ENCODE measurements around the gene ANO7.

ANO7 gene

GRCh38 chr2:241157841-241158545, 30.5 kb upstream of the ANO7 start:
- Histone ChIP-seq H3K9ac (ENCODE audit: low read depth, low read length) (no peak overlapping the region), H3K4me1 (ENCODE audit: insufficient read depth, low read length) (no peaks in the 10 kb centered on the region), H2AFZ (ENCODE audit: low read depth, low read length) (no peak overlapping the region), H3K79me2 (ENCODE audit: insufficient read depth, low read length) (peaks cover 7% of the 10 kb centered on the region), H3K27ac (ENCODE audit: low read length) (no peak overlapping the region), H4K20me1 (ENCODE audit: insufficient read depth, low read length) (peaks cover 9% of the 10 kb centered on the region; the same call in 1 of the 2 replicates), H3K4me2 (ENCODE audit: insufficient read depth, low read length) (no peak overlapping the region), H3K36me3 (ENCODE audit: insufficient read depth, low read length) (peaks cover 70% of the 10 kb centered on the region), H3K9me3 (ENCODE audit: insufficient read depth, low read length, severe bottlenecking) (no peaks in the 10 kb centered on the region), H3K27me3 (ENCODE audit: insufficient read depth, low read length, poor library complexity) (no peaks in the 10 kb centered on the region), H3K4me3 (ENCODE audit: low read depth in 1 of 2, low read length in 2 of 2) (no peak overlapping the region)
- ATAC-seq (ENCODE audit: insufficient read depth, low read depth), result no peak
- TF ChIP-seq EZH2 (IDR thresholded peaks at IDR 0.05; ENCODE audit: borderline replicate concordance, low read depth, low read length, severe bottlenecking) (no peak), CTCF (IDR thresholded peaks at IDR 0.05; ENCODE audit: borderline replicate concordance, extremely low read depth, low read length, poor library complexity, severe bottlenecking) (no peak)
- no peak for DNase-seq

- Histone ChIP-seq H3K4me1 (ENCODE audit: insufficient read depth, low read length) (no peaks in the 10 kb centered on the region), H3K9me3 (ENCODE audit: insufficient read depth, low read length, severe bottlenecking) (no peaks in the 10 kb centered on the region), H3K4me2 (ENCODE audit: insufficient read depth, low read length) (no peak overlapping the region), H3K9ac (ENCODE audit: low read depth, low read length) (no peak overlapping the region), H3K27ac (ENCODE audit: low read length) (no peak overlapping the region), H3K4me3 (ENCODE audit: low read depth in 1 of 2, low read length in 2 of 2) (no peak overlapping the region), H4K20me1 (ENCODE audit: insufficient read depth, low read length) (peaks cover 4% of the 10 kb centered on the region; the same call in 1 of the 2 replicates), H3K27me3 (ENCODE audit: insufficient read depth, low read length, poor library complexity) (no peaks in the 10 kb centered on the region), H2AFZ (ENCODE audit: low read depth, low read length) (no peak overlapping the region), H3K79me2 (ENCODE audit: insufficient read depth, low read length) (0 out of 2 replicates have a peak, but pooled peaks cover 2% of the 10 kb centered on the region), H3K36me3 (ENCODE audit: insufficient read depth, low read length) (peaks cover 70% of the 10 kb centered on the region)
- TF ChIP-seq EZH2 (IDR thresholded peaks at IDR 0.05; ENCODE audit: borderline replicate concordance, low read depth, low read length, severe bottlenecking) (no peak), CTCF (IDR thresholded peaks at IDR 0.05; ENCODE audit: borderline replicate concordance, extremely low read depth, low read length, poor library complexity, severe bottlenecking) (no peak)
- no peak for DNase-seq
- no peak for ATAC-seq (ENCODE audit: insufficient read depth, low read depth)
These were observed 30.0 kb upstream of the ANO7 start for GRCh38 chr2:241158546-241158900.

- peaks cover 4% of the 10 kb centered on the region; the same call in 1 of the 2 replicates for H4K20me1 ChIP-seq (ENCODE audit: insufficient read depth, low read length)
- H3K4me2 ChIP-seq (ENCODE audit: insufficient read depth, low read length), result no peak overlapping the region
- no peaks in the 10 kb centered on the region for H3K79me2 ChIP-seq (ENCODE audit: insufficient read depth, low read length)
- no peak overlapping the region for H3K4me3 ChIP-seq (ENCODE audit: low read depth in 1 of 2, low read length in 2 of 2)
- H3K9me3 ChIP-seq (ENCODE audit: insufficient read depth, low read length, severe bottlenecking), result no peaks in the 10 kb centered on the region
- no peak overlapping the region for H3K9ac ChIP-seq (ENCODE audit: low read depth, low read length)
- H3K36me3 ChIP-seq (ENCODE audit: insufficient read depth, low read length), result peaks cover 74% of the 10 kb centered on the region
- TF ChIP-seq CTCF (IDR thresholded peaks at IDR 0.05; ENCODE audit: borderline replicate concordance, extremely low read depth, low read length, poor library complexity, severe bottlenecking) (no peak), EZH2 (IDR thresholded peaks at IDR 0.05; ENCODE audit: borderline replicate concordance, low read depth, low read length, severe bottlenecking) (no peak)
- H3K4me1 ChIP-seq (ENCODE audit: insufficient read depth, low read length), result no peaks in the 10 kb centered on the region
- DNase-seq (no peak), ATAC-seq (ENCODE audit: insufficient read depth, low read depth) (no peak)
- no peaks in the 10 kb centered on the region for H3K27me3 ChIP-seq (ENCODE audit: insufficient read depth, low read length, poor library complexity)
- no peak overlapping the region for H2AFZ ChIP-seq (ENCODE audit: low read depth, low read length)
- H3K27ac ChIP-seq (ENCODE audit: low read length), result no peak overlapping the region
These were observed 29.4 kb upstream of the ANO7 start for GRCh38 chr2:241159116-241159515.

Measured in DND-41 (cell line).